Measurements from ENCODE around the gene CNST.
"Not testable (repeated sequence)": the region's sequence is repeated elsewhere in the genome, so short reads cannot be mapped to it uniquely, and the experiment has no call there.

The CNST gene

GRCh38 chr1:246678816-246679793 is 112.8 kb downstream of the CNST start:
- peak; percentile 30 for DNase-seq (ENCODE audit: low spot score)

GRCh38 chr1:246679794-246680177 is 113.5 kb downstream of the CNST start:
- no peak for DNase-seq (ENCODE audit: low spot score)

- DNase-seq (ENCODE audit: low spot score), result no peak
Measured at GRCh38 chr1:246680190-246680589, 113.9 kb downstream of the CNST start.

- DNase-seq (ENCODE audit: low spot score), result no peak
Measured at GRCh38 chr1:246680696-246681130, 114.5 kb downstream of the CNST start.

GRCh38 chr1:246681900-246682895 is 115.9 kb downstream of the CNST start:
- DNase-seq (ENCODE audit: low spot score), result no peak

DNA sequence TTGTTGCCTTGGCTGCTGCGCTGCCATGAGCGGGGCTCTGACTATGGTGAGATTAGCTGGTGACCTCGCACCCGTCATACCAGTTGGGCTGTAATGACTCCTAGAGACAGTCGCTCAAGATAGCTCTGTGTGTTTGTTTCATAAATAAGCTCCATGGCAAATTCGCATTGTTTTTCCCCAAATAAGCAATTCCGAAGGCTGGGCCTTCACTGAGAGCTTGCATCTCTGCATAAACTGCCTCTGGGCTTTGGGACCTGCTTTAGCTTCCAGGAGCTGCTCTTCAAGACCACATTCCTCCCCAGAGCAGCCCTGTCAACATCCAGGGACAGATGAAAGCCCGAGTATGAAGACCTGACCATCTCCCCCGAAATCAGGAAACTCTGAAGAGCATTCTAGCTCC is 117.3 kb downstream of the CNST start:
- no peak for DNase-seq (ENCODE audit: low spot score)

DNA sequence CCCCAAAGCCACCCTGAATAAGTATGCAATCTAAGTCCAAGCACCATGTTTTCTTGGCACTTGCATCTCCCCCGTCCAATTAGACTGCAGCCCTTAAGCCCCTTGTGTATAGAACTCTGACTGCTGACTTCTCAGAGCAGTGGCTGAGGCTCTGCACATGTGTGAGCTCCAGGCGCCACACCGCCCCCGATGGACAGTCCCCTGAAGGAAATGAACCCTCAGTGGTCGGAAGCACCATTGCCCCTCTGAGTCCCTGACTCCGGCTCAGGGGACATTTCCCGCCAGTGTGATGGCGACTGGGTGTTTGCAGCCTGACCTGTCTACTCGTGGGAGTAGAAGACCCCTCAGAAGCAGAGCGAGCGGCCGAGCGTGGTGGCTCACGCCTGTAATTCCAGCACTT is 120.7 kb downstream of the CNST start:
- DNase-seq (ENCODE audit: low spot score), result no peak

GRCh38 chr1:246689409-246690008 is 123.3 kb downstream of the CNST start:
- peak; percentile 93 for DNase-seq (ENCODE audit: low spot score)

DNA sequence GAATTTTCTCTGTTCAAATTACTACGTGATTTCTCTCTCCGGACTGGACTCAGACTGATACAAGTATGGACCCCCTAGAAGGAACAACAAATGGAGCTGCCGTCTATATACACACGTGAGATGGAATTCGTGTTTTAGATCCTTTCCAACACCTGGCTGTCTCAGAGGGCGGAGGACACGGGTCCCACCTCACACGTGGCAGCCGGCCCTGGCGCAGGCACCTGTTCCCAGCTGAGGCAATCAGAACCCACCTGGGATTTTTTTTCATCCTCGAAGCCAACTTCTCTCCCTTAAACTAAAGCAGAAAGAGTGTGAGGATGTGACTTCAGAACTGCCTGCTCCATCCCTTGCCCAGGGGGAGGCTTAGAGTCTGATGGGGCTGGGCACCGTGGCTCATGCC is 123.8 kb downstream of the CNST start:
- no peak for DNase-seq (ENCODE audit: low spot score)

DNA sequence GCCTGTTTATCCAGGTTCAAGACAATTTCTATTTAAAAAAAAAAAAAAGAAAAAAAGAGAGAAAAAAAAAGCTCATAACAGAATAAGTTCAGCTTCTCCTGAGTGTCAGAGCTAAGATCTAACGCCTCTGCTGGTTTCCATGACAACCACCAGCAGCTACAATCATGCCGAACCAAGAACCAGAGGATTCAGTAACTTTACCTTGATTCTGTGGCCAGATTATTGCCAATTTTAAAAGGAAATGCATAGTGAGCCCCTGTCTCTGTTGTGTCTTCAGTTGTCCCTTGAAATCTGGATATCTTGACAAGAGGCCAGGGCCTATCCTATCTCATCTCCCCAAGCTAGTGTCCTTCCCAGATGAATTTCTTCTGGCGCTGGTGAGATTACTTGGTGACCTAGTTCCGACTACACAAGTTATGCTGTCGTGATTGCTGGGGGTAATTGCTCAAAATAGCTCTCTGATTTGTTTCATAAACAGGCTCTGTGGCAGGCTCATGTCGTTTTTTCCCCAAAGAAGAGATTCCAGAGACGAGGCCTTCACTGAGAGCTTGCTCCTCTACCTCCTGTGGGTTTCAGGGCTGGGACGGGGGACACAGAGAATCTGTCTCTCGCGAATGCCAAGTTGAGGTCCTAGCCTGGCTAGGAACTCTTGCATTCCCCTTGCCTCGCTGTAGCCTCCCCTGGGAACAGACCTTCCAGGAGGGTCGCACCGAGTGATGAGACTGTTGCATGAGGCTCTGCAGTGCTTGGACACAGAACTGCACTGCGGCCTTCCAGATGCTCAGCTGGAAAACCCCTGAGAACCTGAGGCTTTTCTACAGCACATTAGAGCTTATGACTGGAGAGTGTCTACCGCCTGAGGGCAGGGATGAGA is 125.6 kb downstream of the CNST start:
- DNase-seq (ENCODE audit: low spot score), result no peak

DNA sequence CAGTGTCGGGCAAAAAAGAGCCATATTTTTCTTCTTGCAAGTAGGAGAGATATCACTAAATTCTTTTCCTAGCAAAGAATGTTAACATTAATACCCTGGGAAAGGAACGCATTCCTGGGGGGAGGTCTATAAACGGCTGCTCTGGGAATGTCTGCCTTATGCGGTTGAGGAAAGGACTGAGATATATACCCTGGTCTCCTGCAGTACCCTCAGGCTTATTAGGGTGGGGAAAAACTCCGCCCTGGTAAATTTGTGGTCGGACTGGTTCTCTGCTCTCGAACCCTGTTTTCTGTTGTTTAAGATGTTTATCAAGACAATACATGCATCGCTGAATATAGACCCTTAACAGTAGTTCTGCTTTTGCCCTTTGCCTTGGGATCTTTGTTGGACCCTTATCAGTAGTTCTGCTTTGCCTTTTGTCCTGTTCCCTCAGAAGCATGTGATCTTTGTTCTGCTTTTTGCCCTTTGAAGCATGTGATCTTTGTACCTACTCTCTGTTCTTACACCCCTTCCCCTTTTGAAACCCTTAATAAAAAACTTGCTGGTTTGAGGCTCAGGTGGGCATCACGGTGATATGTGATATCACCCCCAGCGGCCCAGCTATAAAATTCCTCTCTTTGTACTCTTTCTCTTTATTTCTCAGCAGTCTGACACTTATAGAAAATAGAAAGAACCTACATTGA is 128.1 kb downstream of the CNST start:
- DNase-seq (ENCODE audit: low spot score), result not testable (repeated sequence)

GRCh38 chr1:246695136-246695535 is 128.9 kb downstream of the CNST start:
- no peak for DNase-seq (ENCODE audit: low spot score)

DNA sequence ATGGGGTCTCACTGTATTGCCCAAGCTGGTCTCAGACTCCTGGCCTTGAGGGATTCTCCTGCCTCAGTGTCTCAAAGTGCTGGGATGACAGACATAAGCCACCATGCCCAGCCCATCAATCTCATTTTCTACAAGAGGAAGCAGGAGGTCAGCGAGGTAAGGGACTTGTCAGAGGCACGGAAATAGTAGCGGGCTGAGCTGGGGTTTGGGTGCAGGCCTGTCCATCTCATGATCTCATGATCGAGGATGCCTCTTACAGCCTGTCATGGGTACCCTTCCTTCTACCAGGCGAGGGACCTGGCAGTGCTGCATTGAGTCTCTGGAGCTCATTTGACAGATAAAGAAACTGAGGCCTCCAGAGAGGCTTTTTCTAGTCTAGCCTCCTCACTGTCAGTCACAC is 129.4 kb downstream of the CNST start:
- DNase-seq (ENCODE audit: low spot score), result no peak

GRCh38 chr1:246698466-246699094 is 132.3 kb downstream of the CNST start:
- no peak for DNase-seq (ENCODE audit: low spot score)

DNA sequence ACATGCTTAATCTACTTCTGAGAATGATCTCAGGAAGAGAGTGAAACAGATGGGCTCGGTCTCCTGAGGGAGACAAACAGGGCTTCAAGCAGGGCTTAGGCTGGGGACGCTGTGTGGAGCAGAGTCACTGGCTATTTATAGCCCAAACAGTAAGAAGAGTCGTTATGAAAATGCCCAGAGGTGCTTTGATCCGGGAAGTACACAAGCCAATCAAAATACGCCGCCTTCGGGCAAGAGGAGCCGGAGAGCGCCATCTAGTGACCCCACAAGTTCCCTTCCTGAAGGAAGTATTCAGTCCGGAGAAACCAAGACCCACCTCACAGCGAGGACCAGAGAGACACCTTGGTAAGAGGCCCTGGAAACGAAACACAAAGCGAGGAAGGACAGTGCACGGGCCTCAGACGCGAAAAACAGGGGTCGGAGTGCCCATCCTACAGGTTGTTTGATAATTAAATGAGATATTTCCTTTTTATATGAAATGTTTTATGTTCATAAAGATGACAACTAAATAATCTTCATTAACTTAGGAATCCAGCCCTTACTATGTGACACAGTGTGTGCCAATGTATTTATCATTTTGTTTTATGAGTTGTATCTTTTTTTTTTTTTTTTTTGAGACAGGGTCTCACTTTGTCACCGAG is 133.0 kb downstream of the CNST start:
- peak; percentile 93 for DNase-seq (ENCODE audit: low spot score)

DNA sequence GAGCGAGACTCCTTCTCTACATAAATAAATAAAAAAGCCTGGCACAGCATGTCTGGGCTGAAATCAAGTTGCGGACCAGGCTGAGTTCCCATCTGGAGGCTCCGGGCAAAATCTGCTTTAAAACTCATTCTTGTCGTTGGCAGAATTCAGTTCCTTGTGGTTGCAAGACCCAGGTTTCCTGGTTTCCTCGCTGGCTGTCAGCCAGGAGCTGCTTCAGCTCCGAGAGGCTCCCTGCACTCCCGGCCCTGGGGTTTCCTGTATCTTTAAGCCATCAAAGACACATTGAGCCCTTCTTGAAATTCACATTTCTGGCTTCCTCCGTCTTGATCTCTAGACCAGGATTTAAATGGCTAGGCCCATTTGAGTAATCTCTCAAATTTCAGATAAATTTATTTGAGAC is 137.3 kb downstream of the CNST start:
- no peak for DNase-seq (ENCODE audit: low spot score)

DNA sequence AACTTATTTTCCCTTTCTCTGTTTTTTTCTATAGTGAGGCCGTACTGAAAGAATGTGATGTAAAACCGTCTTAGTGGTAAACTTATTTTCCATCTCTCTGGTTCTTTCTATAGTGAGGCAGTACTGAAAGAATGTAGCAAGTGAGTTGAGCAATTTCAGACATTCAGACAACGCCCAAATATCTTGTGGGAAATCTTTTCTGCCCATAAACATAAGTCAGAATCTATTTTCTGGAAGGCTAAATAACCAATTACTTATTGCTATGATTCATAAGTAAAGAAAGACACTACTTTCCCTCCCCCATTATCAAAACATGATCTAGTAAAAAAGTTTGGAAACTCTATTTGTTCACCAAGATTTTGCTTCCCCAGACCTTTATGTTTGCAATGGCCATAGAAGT is 139.1 kb downstream of the CNST start:
- peak; percentile 83 for DNase-seq (ENCODE audit: low spot score)

DNA sequence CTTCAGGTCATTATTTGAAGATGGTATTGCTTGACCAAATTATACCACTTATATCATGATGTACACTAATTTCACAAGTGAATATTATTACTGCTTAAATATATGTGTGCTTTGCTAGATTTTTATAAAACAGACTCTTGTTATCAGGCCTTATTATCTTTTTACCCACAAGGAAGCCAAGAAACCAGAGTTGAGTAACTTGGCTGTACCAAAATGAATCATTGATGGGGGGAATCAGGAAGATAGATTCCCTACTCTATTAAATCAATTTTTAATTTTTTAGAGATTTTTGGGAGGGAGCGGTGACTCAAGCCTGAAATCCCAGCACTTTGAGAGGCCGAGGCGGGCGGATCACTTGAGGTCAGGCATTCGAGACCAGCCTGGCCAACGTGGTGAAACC is 141.9 kb downstream of the CNST start:
- DNase-seq (ENCODE audit: low spot score), result no peak

- DNase-seq (ENCODE audit: low spot score), result no peak
Measured at GRCh38 chr1:246709196-246709595, 142.9 kb downstream of the CNST start.

DNA sequence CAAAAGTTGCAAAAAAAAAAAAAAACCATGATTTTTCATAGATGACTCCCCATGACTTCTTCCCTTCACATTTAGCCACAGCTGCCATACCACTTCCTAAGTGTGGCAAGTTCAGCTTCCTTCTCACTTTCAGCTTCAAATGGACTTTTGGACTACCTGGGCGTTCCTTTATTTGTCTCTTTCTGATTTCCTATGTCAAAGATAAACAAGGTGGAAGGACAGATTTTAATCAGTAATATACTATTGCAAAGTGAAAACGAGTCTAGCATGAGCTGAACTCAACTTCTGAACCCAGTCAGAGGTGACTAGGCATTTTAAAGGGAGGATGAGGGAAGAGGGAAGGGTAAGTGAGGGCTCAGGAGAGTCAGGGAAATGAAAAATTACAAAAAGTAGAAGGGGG is 143.6 kb downstream of the CNST start:
- no peak for DNase-seq (ENCODE audit: low spot score)
